AG09309 (cell line): ENCODE measurements around the gene MYCBP.

Source experiments
- DNase-seq: peaks from one replicate; pipeline ENCODE4 v3.0.0-alpha.2; 2010; ENCODE audit warnings: low read depth
- H3K4me3 ChIP-seq: 2 replicates; pipeline ENCODE4 v1.5.1; 2011; ENCODE audit warnings: mild to moderate bottlenecking, low read depth, low read length, moderate library complexity; ENCODE audit not compliant: control insufficient read depth
- TF ChIP-seq, protein P1 (sequence below): IDR thresholded peaks from 2 replicates; pipeline ENCODE4 v1.5.1; 2011; ENCODE audit warnings: mild to moderate bottlenecking, low read depth, low read length, inconsistent platforms; ENCODE audit not compliant: insufficient read depth, control insufficient read depth; ENCODE audit errors: missing control alignments

The MYCBP gene

DNA sequence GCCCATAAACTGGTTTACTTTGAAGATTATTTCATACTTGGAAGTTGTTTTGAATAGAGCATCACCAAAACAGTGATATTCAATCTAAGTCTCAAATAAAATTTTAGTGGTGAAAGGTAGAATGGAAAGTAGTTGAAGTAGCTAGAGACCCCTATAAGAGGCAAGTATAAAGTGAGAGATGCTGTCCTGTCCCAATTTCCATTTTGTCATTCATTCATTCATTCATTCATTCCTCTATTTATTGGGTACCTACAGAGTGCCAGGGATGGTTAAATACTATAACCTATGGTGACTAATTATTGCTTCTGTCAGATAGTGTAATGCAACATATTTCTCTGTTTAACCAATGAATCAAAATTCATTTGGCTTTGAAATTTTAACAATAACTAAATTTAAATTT lies 46.3 kb downstream of the MYCBP start:
- no peak for DNase-seq
- H3K4me3 ChIP-seq: no peak overlapping the region
- TF ChIP-seq, protein P1, sequence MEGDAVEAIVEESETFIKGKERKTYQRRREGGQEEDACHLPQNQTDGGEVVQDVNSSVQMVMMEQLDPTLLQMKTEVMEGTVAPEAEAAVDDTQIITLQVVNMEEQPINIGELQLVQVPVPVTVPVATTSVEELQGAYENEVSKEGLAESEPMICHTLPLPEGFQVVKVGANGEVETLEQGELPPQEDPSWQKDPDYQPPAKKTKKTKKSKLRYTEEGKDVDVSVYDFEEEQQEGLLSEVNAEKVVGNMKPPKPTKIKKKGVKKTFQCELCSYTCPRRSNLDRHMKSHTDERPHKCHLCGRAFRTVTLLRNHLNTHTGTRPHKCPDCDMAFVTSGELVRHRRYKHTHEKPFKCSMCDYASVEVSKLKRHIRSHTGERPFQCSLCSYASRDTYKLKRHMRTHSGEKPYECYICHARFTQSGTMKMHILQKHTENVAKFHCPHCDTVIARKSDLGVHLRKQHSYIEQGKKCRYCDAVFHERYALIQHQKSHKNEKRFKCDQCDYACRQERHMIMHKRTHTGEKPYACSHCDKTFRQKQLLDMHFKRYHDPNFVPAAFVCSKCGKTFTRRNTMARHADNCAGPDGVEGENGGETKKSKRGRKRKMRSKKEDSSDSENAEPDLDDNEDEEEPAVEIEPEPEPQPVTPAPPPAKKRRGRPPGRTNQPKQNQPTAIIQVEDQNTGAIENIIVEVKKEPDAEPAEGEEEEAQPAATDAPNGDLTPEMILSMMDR: no peak

DNA sequence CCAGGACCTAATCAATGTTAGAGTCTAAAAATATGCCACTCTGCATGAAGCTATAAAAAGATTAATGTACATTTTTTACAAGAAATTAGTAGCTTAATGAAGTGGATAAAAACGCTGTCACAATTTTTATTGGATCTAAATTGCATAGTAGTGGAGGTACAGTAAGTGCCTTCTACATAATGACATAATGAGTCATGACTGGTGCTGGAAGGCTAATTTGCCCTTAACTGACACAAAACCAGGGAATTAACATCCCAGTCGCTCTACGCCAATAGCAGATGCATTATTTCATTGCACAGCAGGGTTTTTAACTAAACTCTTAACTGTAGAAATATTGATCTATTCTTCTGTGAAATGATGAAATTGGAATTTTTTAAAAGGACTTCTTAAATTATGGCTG lies 46.9 kb downstream of the MYCBP start:
- no peak overlapping the region for H3K4me3 ChIP-seq
- TF ChIP-seq, protein P1: no peak
- DNase-seq: no peak

DNA sequence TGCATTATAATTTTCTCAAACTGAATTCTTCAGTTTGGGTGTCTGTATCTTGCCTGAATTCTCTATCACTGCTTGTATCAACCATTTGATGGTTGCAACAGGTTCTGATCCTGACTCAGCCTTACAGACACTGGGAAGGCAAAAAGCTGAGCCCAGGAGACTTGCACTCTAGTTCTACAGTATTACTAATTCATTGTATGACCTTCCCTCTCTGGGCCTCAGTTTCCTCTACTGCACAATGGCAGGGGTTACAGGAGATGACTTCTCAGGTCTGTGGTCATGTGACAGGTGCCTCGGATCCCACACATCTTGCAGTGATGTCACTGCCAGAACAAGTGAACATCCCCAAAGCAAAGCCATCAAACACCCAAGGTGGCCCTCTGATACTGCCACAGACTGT lies 52.3 kb downstream of the MYCBP start:
- TF ChIP-seq, protein P1: no peak
- H3K4me3 ChIP-seq: no peak overlapping the region
- no peak for DNase-seq

DNA sequence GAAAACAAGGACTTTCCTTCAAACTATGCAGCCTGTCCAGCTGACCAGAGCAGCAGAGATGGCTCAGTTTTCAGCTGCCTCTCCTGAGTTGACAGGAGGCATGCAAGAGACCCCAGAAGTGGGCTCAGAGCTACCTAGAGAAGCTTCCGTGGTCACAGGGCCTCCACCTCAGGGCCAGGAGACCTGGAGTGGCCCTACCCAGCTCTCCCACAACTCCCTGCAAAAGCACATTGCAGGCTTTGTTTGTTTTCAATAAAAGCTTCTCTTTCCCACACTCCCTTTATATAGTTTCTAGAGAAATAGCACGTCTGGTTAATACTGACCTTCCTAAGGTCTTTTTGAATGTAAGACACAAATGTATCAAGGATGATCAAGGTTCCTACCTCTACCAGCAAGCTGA lies 53.6 kb downstream of the MYCBP start:
- H3K4me3 ChIP-seq: no peak overlapping the region
- TF ChIP-seq, protein P1: no peak
- no peak for DNase-seq

DNA sequence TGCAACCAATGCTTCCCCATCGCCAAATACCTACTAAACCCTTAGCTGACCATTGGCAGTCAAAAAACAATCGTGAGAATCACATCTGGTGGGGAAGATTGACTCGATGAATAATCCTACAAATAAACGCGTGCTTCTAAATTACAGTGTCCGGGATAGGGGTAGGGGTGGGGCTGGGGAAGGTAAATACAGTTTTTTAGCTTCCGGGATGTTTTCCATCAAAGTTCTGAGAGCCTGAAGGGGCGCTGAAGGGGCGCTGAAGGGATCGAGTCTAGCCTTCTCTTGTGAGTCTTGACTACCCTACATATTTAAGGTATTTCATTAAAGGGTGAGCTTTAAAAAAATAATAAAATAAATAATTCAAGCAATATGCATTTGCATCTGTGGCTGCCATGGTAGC lies 54.1 kb downstream of the MYCBP start:
- no peak overlapping the region for H3K4me3 ChIP-seq

DNA sequence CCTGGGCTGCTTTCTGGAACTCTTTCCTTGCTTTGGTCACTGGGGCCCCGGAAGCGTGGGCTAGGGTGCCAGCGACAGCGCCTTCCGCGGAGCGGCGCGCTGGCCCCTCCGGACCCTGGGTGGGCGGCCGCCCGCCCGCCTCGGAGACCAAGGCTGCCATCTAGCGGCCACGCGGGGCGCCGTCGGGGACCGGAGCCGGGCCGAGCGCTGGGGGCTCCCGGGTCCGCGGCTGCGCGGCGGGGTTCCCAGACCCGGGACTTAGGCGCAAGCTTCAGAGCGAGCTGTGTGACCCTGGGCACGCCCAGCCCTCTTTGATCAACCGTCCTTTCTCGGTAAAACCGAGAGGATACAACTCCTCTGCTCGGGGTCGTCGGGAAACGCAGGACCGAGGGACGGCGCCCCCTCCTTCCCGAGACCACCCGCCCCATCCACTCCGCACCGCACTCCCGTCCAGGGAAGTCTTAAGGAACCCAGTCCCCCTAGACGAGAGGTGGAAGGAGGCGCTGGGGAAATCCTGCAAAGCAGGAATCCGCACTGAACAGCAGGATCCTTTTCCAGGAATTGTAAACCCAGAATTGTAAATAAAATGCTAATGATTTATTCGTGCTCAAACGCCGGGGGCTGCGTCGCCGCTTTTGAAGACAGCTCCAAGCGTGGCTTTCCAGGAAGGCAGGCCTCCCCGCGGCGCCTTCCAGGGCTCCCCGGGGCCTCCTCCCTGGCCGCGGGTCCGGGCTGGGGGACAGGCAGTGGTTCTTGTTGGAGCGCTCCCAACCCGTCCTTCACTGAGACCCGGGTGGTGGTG lies 54.8 kb downstream of the MYCBP start:
- TF ChIP-seq, protein P1: peak; percentile 39
- no peak overlapping the region for H3K4me3 ChIP-seq
- DNase-seq: no peak

More for the DNA sequence above, 54.1 kb downstream of the MYCBP start:
- TF ChIP-seq, protein P1: no peak
- no peak for DNase-seq
